CD4-positive, alpha-beta T cell treated with Interleukin-17A for 4 hours (primary cell): ENCODE measurements around the gene GALNT9.
"Not testable (repeated sequence)": the region's sequence is repeated elsewhere in the genome, so short reads cannot be mapped to it uniquely, and the experiment has no call there.

Experiments
- DNase-seq: peaks from one replicate; pipeline ENCODE4 v3.0.0-alpha.2; 2020; ENCODE audit warnings: mixed read lengths

Gene GALNT9

DNA sequence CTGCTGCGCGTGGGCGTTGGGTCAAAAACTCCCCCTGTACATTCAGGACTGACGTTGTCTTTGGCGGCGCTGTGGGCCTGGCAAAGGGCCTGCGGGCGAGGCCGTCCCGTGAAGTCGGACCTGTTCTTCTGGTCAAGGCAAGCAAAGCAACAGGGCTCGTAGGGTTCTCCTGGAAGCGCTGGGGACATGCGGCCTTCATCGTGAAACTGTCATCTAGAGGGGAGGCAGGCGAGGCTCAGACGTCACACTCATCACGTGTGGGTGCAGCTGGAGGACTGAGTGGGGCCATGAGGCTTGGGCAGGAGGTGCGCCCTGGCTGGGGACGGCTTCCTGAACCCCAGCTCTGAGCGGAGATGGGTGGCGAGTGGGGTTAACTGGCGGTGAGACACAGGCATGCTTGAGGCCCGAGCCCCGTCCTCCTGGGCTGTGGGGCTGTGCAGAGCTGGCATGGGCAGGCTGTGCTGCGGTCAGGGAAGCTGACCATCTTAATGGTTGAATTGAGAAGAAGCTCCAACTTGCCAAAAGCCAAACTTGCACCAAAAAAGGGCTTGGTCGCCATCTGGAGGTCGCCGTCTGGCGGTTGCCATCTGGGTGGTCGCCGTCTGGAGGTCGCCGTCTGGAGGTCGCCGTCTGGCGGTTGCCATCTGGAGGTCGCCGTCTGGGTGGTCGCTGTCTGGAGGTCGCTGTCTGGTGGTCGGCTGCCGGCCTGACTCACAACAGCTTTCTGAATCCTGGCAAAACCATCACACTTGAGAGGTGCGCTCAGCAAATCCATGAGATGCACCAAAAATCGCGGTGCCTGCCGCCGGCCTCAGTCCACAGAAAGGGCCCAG is 119.0 kb downstream of the GALNT9 start:
- peak; percentile 25 for DNase-seq

DNA sequence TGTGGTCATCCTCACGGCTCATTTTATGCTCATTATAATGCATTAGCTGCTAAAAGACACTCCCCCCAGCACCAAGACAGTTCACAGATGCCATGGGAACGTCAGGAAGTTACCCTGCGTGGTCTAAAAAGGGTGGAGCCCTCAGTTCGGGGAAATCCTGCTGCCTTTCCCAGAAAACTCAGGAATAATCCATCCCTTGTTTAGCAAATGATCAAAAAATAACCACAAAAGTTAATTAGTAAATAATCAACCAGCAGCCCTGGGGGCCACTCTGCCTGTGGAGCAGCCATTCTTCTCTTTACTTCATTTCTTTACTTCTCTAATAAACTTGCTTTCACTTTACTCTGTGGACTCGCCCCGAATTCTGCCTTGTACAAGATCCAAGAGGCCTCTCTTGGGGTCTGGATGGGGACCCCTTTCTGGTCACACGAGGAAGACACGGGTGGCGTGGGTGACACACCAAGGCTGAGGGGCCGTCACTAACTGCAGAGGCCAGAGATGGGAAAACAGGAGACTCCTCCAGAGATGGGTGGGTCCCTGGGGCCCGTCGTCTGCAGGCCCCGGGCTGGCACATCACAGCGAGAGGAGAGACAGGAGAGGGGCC is 119.7 kb downstream of the GALNT9 start:
- DNase-seq: no peak

DNA sequence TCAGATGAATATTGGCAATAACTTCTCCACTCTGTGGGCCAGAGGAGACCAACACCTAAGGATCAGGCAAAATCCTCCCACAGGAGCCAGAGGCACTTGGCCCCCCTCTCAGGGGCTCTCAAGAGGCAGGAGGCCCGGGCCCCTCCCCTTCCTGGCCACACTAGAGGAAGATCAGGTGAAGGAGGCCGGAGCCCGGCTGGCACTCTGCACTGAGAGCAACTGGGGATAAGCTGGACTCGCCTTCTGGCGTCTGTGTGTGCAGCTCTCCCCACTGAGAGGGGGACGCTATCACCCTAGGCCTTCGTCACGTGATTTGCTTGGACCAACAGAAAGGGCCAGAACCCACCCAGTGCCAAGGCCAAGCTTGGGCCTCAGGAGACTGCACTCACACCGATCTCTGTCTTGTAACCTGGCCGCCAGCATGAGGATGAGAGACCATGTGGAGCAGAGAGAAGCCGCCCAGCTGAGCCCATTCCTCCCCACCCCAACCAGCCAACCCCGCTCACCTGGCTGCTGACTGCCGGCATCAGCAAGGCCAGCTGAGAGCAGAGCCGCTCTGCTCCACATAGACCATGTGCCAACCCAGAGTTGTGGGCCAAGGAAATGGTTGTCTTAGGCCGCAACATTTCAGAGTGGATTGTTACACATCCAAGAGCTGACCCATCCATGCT is 121.1 kb downstream of the GALNT9 start:
- DNase-seq: no peak

DNA sequence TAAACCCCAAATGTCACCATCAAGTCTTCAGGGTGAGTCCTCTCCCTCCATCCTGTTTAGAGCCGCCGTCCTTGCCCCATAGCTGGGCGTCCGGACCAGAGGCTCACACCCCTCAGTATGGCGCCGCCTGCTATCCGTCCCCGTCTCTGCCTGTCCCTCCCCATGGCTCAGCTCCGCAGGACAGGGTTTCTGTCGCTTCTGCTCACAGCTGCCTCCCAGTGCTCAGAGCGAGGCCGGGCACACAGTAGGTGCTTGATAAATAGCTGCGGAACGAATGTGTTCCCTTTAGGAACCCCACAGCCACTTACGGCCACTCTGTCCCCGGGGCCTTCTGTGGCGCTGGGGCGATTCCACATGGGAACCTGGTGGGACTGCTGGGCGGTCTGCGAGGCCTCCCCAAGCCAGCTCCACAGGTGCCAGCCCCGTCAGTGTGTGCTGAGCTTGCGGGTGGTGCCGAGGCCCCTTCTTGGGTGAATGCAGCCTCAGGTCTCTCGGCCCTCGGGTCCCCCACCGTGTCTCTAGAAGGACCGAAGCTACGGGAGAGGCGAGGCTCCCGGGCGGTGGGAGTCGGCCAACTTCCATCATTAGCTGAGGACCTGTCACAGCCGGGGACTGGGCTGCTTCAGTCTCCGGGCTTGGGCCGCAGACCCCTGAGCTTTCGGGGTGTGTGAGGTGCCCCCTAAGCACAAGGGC is 122.2 kb downstream of the GALNT9 start:
- DNase-seq: no peak

DNA sequence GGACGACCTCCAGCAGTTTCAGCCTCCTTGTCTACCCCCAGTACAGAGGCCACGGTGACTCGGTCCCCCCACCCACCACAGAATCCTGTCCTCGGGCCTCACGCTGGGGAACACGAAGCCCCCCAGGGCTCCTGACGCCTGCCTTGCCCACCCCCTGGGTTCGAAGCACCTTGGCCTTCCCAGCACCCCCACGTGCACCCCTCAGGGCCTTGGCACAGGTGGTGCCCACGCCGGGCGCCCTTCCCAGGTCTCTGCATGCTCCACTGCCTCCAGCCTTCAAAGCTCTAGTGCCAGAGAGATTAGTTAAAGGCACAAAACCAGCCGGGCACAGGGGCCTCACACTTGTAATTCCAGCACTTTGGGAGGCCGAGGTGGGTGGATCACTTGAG is 123.3 kb downstream of the GALNT9 start:
- no peak for DNase-seq

DNA sequence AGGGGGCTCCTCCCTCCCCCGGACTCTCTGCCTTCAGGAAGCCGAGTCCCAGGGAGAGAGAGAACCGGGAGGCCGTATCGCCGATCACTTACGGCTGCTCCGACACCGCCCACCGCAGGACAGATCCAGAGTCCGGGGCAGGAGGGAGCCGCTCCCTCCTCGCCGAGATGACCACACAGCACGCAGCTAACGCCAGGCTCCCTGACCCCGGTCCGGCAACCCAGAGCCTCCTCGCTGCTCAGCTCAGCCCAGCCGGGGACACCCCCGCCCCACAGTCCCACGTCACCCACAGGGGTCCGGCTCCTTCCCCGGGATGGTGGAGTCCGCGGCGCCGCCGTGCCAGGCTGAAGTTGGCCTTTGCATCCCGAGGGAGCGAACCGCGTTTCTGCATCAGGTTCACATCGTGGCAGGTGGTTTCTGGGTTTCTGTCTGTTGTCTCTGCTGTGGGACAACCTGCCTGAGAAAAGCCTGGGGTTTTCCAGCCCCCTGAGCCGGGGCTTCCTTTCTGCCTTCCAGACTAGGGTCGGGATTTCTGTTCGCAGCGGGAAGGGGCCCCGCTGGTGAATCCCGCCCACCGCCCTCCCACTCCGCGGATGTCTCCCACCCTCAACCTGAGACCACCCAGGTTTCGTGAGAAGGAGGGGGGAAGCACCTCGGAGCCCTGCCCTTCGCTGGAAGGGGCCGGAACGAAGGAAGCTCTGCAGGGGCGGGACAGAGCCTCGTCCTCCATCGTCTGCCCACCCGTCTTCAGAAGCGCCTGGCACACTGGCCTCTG is 123.9 kb downstream of the GALNT9 start:
- no peak for DNase-seq

DNA sequence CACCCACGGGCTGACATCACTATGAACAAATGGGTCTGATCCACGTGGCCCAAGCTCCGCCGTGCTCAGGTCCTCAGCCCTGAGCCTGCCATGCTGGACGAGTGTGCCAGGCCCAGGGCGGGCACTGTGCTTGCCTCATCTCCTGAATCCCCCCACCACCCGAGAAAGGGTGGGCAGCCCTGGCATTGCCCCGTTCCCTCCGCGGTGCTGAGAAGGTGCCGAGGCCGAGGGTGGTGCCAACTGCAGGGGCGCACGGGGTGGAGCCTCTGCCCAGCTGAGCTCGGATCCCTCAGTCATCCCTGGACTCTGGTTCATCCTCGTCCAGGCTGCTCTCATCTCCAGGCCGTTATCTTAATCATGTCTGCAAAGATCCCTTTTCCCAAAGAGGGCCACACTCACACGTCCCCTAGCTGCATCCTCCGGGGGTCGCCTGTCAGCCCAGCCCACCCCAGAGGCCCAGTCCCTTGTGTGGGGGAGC is 124.6 kb downstream of the GALNT9 start:
- no peak for DNase-seq

DNA sequence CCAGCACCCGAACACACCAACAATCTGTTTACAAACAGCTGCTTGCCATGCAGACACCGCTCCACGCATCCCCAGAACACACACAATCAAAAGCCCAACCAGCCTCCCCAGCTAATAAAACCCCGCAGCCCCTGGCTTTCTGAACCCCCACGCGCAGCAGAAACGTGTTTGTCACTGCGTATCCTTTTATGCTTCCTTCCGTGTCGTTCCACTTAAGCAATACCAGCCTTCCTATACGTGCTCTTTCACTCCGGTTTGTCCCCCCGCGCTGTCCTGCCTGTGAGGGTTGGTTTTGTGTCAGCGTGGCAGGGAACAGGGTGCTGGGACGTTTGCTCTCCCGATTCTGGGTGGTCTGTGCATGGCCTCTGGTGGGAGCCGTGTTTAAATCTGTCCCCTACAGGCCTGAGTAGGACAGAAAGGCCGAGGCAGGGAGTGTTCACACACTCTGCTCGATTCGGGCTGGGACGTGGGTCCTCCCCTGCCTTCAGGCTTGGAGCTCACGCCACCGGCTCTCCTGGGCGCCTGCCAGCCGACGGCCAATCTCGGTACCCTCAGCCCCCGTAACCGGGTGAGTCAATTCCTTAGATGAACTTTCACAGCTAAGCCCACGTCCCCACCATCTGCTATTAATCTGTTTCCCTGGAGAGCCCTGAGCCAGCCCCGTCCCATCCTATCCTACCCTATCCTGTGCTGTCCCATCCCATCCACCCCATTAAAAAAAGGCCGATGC is 125.2 kb downstream of the GALNT9 start:
- no peak for DNase-seq

DNA sequence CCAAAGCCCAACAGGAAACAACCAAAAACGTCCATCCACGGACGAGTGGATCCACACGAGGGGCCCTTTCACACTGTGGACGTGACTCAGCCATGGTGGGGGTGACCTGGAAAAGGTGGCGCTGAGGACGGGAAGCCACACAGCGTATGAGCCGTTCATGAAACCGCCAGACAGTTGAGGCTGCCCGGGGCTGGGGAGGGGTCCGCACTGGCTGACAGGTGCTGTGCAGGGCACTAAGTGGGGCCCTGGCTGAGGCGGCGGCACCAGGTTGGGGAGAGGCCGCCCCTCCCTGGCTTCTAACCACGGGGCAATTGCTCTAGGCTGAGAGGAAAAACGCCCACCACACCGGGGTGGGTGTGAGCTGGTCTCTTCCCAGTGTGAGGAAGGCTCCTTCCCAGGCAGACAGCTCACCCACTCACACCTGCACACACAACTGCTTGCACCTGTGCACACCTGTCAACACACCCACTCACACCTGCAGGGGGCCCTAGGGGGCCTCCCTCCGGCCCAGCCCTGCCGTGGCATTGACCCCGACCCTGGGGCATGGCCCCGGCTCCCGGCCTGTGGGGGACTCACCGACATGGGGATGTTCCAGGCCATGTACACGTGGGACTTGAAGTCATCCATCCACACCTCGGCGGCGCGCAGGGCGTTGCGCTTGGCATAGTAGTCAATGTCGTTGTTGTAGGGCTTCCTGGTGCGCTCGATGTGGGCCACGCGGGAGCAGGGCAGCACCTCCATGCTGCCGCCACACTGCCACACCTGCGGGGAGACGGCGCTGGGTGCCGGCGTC is 126.3 kb downstream of the GALNT9 start:
- no peak for DNase-seq

DNA sequence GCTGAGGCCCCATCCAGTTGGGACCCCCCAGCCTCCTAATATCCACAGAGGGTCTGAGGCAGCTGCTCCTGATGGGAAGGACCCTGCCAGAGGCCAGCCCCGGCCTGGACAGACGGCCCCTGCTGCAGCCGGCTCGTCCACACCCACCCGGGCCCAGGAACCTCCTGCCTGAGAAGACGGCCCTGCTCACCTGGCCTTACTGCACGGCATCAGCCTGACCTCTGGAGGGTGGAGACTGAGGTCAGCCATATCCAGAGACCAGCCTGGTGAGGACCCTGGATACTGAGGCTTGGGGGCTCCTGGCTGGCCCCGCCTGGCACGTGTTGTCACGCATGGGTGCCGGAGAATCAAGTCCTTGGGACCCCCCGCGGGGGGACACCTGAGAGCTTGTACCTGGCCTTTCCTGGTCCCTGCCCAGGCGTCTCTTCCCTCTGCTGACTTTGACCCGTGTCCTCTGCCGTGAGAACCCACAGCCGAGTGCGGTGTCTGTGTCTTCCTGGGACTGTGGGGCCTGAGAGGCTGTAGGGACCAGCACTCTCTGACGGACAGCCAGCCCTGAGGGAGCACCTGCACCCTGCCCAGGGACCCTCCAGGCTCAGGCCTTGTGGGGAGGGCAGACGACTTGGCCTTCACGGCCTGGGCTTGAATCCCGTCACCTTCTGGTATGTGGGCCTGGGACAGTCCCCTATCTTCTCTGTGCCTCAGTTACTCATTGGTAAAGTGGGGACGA is 127.8 kb downstream of the GALNT9 start:
- DNase-seq: no peak

DNA sequence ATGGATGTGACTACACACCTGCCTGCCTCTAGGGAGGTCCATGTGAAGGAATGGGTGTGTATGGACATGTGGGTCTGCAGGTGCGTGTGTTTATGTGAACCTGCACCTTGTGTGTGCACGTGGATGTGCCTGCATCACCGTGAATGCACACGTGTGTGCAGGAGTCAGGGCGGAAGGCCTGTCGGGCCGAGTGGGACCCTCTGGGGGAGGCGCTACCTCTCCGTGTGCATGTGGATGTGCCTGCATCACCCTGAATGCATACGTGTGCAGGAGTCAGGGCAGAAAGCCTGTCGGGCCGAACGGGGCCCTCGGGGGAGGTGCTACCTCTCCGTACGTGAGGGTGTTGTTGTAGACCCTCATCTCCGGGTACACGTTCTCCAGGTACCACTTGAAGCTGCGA is 128.6 kb downstream of the GALNT9 start:
- no peak for DNase-seq

DNA sequence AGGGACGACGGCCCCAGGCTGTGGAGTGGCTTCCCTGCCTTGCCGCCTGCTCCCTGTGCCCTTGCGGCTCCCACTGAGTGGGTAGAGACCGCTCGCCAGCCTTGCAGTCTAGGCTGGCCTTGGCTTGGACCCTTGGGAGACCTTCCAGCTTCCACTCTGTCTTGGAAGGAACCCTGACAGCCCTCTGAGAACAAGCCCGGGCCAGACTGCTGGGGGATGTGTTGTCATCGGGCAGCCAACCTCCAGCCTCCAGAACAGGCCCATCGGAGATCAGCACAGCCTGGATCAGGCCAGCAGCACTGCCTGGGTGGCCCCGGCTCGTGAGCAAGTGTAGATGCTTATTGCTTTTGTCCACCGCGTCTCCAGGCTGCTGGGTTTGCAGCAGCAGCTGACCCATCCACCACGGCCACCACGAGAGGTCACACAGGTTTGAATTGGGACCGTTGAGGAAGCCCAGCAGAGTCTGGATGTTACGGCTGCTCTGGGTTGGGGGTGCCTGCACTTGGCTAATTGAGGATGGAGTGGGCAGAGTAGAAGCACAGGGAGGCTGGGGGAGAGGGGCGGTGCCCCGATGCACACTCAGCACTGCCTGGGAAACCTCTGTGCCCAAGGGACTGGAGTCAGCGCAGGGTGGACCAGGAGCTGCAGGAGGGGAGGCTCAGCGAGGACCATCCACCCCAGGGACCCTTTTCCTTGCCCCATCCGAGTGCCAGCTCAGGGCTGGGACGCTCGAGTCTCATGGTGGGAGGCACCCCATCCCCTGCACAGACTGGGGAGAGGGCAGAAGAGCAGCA is 129.7 kb downstream of the GALNT9 start:
- DNase-seq: no peak

DNA sequence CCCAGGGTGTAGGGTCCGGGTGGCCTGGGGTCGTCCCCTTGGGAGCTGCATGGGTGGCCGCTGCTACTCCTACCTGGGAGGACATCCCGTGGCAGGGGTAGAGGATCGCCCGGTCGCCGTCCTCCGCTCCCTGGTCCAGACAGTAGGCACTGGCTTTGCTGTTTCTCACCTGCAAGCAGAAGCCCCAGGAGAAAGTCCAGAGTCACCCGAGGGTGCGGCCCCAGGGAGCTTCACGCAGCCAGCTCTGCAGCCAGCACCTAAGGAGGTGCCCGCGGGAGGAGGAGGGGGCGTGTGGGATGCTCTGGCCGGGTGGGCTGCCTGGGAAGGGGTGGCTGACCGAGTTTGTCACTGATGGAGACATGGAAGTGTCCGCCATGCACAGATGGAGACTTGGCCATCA is 130.3 kb downstream of the GALNT9 start:
- no peak for DNase-seq

DNA sequence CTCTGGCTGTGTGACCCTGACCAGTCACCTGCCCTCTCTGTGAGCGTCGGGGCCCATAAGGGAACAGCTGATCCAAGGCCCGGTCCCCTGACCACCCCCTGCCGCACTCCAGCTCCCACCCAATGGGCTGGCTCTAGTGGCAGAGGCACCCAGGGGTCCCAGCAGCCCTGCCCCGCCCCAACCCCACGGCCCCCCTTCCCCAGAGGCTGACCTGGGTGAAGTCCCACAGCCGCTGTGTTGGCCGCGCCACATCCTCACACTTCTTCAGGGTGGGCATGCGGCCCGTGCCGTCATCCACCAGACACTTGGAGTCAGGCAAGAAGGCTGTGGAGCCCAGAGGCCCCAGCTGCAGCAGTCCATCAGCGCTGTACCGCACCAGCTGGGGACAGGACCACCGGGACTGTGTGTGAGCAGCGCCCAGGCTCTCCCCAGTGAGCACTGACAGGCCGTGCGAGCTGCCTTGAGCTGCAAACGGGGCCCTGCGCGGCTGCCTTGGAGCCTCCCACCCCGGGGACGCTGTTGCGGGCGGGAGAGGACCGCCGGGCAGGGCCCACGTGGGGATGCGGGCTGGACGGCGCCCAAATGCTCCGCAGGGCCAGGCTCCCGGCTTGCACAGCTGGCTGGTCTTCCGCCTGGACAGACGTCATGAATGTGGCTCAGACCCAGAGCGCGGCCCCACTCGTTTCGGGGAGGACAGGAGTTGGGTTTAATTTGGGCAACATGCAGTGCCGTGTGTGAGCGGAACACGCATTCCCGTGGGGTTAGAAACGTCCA is 131.6 kb downstream of the GALNT9 start:
- DNase-seq: no peak

DNA sequence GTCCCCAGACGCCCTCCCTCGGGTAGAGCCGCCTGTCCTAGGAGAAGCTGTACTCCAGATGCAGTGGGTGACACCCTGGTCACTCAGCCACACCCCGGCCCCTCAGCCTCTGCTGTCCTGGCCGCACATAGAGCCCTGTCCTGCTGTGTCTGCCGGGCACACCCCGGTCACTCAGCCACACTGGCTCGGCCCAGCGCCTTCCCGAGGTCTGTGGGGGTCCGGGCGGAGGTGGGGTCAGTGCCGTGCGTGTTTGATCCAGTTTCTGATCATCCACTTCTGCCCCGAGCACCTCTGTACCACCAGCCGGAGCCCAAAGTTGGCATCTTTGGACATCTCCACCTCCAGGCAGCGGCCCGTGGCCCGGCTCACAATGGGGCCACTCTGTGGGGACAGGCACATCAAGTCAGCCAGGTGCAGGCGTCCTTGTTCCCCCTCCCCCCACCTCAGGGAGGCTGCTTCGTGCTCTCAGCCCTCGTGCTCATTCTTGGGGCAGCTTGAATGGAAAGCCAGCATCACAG is 132.5 kb downstream of the GALNT9 start:
- no peak for DNase-seq

DNA sequence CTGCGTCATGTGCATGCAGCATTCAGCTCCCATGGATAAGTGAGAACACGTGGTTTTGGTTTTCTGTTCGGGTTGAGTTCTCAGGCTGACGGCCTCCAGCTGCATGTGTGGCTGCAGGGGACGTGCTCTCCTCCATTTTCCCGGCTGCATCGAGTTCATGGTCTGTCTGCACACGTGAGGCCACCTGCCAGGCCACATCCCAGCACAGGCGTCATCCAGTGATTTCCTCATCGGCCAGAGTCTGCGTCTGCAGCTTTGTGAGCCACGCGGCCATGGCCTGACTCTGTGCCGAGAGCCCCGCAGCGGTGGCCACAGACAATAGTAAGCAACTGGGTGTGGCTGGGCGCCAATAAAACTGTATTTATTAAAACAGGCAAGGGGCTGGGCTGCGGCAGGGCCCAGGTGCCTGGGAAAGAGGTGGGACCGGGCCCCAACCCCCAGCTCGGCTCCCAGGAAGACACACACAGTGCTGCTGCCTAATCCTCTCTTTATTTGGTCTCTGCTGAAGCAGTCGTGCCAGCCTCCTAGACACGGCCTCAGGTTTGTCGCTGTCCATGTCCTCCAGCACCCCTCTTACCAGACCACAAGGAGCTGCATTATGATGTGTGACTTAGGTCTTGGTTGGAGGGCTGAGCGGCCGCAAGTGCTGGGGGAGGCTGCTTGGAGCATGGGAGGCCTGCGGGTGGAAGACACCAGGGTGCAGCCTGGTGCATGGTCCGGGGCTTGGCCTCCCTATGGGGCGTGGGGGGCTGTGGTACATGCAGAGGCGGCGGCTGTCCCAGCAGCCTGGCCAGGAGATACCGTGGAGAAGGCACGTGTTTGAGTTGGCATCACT is 133.1 kb downstream of the GALNT9 start:
- no peak for DNase-seq

DNA sequence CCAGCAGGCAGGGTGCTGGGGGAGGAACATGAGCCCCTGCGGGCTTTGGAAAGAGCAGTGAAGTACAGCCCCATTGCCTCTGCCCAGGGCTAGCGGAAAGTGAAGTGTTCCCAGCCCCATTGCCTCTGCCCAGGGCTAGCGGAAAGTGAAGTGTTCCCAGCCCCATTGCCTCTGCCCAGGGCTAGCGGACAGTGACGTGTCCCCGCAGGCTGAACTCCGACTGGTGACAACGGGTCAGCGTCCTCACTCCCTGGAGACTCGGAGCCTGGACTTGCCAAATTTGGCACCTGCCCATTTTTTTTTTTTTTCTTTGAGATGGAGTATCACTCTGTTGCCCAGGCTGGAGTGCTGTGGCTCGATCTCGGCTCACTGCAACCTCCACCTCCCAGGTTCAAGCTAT is 134.1 kb downstream of the GALNT9 start:
- DNase-seq: not testable (repeated sequence)
